Measurements from ENCODE around the gene EPG5.
A peak's percentile ranks its signal among the peaks of the same experiment; 100 is the strongest.

Gene EPG5

DNA sequence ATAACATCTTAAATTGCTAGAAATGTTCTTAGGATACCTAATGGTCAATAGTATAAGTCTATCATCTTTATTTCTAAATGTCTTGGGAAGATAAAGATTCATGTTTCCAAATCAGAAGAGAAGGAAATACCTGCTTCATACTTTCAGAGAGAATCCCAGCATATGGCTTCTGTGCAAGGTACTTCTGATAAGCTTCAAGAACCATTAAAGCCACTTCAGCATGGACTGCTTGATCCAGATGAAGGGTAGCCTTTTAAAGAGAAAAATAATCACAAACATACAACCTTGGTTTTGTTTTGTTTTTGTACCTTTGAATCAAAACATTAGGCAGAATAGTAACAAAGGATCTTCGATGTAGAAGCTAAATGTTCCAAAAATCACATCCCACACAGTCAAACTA lies 44.0 kb downstream of the EPG5 start:
- DNase-seq (ENCODE audit: low spot score): no peak

GRCh38 chr18:45920367-45920766 lies 46.8 kb downstream of the EPG5 start:
- peak; percentile 12 for DNase-seq (ENCODE audit: low spot score)

DNA sequence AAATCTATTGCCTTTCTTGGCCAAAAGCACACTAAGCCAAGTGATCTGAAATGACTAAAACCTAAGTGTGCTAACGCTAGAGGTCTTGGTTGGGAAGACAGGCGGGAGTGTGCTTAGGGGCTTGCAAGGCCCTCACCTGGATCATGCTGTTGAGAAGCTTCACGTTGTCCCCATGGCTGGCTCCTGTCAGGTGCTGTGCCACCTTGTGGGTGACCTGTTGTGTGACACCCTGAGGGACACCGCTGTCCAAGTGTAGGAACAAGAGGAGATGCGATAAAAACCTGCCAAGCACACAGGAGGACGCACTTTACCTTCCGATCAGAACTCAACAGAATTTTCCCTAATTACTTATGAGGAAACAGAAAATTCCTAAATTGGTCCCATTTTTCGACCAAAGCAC lies 50.8 kb downstream of the EPG5 start:
- DNase-seq (ENCODE audit: low spot score): no peak

DNA sequence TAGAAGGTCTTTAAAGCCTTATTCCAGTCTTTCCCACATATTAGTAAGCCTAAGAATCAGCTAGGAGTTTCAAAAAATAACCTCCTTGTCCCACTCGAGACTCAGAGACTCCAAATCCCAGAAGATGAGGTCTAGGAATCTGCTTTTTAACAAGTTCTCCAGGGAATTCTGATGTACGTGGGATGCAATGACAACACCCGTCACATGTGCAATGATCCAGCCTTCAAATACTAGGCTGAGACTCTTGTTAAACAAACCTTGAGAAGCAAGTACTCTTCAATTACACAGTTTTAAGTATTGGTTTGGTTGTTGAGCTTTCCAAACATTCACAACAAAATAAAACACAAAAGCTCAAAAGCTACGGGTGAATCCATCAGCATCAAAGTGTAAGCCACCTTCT lies 53.9 kb downstream of the EPG5 start:
- no peak for DNase-seq (ENCODE audit: low spot score)

DNA sequence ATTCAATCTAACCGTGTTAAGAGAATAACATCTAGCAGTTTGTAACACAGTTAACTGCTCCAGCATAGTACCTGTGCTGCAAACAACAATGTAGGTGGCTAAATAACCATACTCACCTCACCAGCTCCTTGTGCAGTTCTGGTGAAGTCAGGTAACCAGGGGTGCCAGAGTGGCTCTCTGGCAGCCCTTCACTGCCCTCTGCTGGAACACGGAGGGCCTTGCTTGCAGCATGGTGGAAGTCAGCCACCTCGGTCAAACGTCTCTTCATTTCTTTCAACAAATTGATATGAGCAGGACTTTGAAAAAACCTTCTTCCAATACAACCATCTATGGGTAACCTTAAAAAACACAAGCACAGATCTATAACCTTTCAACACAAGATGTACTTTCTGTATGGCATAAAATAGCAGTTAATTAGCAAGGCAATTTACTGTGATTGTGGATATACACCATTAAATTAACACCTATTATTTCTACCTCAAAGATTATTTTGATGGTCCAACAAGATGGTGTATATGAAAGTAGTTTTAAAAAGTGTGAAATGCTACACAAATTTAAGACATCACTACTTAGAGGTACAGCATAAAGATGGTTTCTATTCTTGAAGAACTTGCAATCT lies 56.6 kb downstream of the EPG5 start:
- DNase-seq (ENCODE audit: low spot score): peak; percentile 48

DNA sequence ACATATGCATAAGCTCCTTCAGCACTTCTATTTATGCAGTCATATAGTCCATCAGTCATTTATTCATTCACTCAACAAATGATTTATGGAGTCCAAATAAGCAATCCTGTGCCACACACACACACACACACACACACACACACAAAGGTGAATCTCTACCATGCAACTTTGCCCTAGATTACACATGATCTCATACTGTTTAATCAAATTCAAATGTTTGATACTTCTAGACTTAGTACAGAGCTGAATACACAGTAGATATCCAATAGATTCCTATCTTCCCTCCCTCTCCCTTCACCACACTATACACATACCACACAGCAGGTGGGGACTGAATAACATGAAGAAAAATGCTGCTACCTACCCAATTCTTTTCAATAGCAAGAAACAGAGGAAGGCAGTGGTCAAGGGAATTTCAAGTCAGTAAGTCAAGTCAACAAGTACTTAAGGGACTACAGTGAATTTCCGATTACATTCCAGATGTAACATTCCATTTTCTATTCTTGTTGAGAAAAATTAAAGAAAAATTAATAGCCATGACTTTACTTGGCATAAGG lies 65.4 kb downstream of the EPG5 start:
- DNase-seq (ENCODE audit: low spot score): no peak

DNA sequence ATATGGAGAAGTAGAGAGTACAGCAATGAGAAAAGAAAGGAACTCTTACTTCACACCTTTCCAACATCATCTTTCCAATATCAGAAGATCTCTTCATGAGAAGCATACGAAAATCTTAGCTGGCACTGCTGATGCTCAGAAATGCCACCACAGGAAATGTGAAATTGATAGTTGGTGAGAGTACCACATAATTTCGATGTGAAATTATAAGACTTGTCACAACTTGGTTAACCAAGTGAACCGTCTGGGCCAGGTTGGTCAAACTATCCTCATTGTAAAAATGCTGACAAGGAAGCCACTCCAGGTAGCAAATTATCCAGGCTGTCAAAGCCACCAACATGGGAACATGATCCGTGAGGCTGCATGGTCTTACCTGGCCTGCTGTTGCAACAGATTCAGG lies 66.5 kb downstream of the EPG5 start:
- DNase-seq (ENCODE audit: low spot score): no peak

- DNase-seq (ENCODE audit: low spot score): no peak
Observed at GRCh38 chr18:45896991-45897390, 70.1 kb downstream of the EPG5 start.

GRCh38 chr18:45896452-45896851 lies 70.7 kb downstream of the EPG5 start:
- no peak for DNase-seq (ENCODE audit: low spot score)

DNA sequence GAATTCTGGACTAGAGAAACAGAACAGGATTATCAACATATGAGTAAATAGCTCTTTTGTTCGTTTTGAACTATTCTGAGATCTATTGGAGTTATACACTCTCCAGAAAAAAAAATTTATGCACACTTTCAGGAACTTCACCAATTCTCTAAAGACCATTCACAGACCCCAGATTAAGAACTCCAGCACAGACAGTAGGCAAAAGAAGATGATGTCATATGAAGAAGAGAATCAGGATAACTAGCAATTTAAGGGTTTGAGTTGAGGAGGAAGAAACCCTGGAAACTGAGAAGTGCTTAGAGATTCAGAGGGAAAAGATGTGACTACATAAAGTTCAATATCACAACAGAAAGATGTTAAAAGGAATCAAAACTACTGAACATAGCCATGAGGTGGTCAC lies 71.8 kb downstream of the EPG5 start:
- DNase-seq (ENCODE audit: low spot score): no peak

- no peak for DNase-seq (ENCODE audit: low spot score)
Observed at GRCh38 chr18:45894818-45895217, 72.3 kb downstream of the EPG5 start.

- DNase-seq (ENCODE audit: low spot score): no peak
Observed at GRCh38 chr18:45891806-45892205, 75.3 kb downstream of the EPG5 start.

DNA sequence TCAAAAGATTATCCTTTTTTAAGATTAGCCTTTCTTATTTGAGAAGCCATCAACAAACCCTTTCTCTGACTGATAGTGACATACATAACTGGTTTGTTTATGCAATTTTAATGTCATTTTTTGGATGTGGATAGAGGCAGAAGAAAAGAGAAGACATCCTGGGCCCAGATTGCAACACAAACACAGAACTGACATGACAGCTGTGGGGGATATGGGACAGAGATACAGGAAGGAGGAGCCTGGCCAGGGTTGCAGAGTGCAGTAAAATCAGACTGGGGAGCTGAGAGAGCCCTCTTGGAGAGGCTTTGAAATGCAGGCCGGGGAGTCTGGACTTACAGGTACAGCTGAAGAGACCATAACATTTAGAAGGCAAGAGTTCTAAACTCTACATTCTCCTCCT lies 76.5 kb downstream of the EPG5 start:
- no peak for DNase-seq (ENCODE audit: low spot score)

DNA sequence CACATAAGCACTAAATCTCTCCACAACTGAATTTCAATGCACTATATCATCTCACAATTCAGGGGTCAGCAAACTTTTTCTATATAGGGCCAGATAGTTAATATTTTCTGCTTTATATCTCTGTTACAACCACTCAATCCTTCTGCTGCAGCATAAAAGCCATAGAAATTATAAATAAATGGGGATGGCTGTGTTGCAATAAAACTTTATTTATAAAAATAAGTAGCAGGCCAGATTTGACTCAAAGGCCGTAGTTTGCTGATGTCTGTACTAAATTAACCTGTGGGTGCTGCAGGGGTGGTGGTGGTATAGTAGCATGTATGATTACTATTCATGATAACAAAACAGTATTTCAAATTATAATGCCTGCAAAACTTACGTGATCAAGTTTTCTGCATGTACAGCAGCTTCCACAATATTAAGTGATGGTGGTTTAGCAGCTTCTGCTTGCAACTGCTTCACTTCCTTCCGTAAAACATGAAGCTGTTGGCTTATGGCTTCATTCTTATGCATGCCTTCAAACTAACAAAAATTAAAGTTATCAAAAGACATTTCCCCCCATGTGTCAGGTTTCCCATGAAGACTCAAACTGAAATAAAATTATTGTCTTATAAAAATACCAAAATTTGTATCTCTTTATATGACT lies 77.6 kb downstream of the EPG5 start:
- DNase-seq (ENCODE audit: low spot score): no peak

DNA sequence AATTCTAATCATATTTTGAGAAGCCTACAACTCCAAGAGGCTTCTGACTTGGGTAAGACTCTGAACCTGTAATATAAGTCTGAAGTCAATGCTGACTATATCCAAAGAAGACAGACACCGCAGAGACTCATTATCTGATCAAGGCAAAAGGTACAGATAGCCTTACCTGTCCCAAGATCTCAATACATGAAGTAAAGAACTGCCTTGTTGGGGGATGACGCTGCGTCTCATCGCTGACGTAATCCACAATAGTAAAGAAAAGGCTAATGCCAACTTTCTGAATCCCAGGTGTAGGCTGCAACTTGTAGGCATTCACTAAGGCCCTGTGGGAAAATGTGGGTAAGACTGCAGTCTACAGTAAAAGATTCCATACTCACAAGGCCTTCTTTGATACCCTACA lies 79.5 kb downstream of the EPG5 start:
- DNase-seq (ENCODE audit: low spot score): no peak

DNA sequence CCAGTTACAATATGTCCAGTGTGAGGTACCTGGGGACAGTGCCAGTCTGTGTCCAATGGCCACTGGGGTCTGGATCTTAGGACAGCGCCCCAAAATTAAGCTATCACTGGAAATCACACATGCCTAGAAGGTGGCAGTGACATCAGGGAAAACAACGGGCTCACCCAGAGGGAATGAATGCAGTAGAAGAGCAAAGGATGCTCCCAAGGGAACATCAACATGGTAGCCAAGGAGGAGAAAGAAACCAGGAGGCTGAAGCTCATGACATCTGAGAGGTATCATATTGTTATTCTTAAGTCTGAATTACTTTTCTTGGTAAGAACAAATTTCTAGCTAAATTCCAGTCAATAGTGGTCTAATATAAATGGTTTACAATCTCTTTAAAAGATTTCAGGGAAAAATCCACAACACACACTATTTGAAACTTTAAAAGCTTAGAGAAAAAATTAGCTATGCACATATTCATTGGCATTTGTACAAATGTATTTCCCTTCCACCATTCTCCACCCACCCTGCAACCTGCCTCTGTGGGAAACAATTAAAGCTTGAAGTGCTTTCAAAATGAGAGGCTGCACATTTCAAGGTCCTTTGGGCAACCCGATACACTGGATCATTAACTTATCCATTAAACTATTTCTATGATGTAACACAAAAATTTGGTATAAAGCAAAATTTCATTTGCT lies 86.1 kb downstream of the EPG5 start:
- no peak for DNase-seq (ENCODE audit: low spot score)

DNA sequence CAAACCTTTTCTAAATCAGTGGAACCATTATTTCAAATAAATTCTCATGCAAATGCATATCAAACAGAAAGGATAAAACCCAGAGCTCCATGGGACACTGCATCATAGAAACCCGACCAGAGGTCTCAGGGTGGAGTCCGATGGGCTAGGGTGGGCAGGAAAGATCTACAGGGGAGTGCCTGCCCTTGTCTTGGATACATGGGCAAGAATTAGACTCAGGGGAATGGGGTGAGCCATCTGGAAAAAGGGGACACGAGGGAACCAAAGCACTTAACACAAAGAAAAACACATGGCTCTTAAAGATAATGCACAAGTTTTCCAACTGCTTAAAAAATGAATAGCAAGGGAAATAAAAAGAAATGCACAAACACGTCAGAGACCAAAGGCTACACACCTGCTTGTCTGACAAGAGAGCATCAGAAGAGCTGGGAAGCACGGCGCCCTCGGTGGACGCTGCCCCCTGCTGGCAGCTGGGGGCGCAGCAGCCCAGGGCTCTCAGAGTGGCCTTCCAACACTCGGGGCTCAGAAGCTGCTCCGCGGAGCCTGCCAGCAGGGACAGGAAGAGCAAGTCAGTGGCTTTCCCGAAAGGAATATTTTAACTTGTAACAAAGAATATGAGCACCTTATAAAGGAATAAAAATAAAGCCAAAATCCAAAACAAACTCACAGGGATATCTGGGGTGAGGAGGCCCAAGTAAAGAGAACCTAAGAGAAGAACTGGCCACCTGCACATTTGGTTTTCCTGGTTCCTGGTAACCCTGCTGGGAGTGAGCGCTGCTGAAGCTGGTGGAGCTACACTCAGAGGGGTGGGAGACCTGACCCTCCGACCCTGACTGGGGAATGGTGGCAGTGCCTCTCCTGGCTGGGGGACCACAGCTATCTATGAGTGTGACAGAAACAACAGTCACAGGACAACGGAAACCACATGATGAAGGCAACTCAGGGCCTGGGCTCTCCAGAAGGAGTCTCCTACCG lies 87.2 kb downstream of the EPG5 start:
- peak; percentile 56 for DNase-seq (ENCODE audit: low spot score)

DNA sequence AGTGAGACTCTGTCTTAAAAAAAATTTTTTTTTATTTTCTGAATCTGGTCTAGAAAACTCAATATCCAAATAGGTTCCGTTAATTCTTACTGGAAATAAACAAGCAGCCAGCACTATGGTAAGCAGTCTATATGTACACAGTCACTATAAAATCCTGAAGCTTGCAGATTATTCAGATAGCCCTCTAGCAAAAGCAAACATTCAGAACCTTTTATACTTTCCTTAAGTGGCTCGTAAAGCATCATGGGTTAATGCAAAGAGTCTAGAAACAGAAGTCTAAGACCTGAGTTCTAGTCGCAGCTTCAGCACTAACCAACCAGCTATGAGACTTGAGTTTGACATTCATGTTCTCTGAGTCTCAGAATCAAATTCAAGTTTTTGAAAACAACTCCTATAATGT lies 89.7 kb downstream of the EPG5 start:
- DNase-seq (ENCODE audit: low spot score): no peak

- DNase-seq (ENCODE audit: low spot score): no peak
Observed at GRCh38 chr18:45876161-45876560, 91.0 kb downstream of the EPG5 start.

DNA sequence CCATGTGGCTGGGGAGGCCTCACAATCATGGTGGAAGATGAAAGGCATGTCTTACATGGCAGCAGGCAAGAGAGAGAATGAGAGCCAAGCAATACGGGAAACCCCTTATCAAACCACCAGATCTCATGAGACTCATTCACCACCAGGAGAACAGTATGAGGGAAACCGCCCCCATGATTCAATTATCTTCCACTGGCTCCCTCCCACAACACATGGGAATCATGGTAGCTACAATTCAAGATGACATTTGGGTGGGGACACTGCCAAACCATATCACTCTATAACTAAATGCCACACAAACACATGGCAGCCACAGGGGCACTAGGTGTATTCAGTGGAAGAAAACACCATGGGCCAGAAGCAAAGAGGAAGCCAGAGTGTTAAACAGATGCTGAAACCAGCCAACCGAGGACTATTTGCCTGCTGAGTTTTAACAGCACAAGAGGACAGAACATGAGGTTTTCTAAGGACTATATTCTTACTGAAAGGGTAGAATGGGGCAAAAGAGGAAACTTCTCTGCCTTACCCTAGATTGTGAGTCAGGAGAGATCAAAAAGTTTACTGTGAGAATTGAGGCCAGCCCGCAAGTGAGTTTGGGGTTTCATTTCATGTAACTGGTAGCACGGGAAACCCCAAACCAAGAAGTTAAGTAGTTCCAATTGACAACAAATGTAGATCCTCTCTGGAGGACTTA lies 92.5 kb downstream of the EPG5 start:
- DNase-seq (ENCODE audit: low spot score): no peak

GRCh38 chr18:45871431-45872084 lies 95.6 kb downstream of the EPG5 start:
- no peak for DNase-seq (ENCODE audit: low spot score)

Data from hepatic stellate cell (primary cell).